ENCODE results near the gene WFDC1.

The WFDC1 gene

GRCh38 chr16:84284154-84284722, 10.4 kb upstream of the WFDC1 start:
- Histone ChIP-seq H3K4me2 (ENCODE audit: low read depth, low read length, poor library complexity, severe bottlenecking) (no peak overlapping the region), H3K4me3 (ENCODE audit: low read length, poor library complexity, severe bottlenecking) (no peak overlapping the region), H3F3A (ENCODE audit: low read depth) (no peaks in the 10 kb centered on the region), H3K27me3 (ENCODE audit: insufficient read depth, low read length, poor library complexity, severe bottlenecking) (no peaks in the 10 kb centered on the region), H3K9ac (ENCODE audit: low read depth, low read length, poor library complexity, severe bottlenecking) (no peak overlapping the region), H2AFZ (ENCODE audit: low read length) (no peak overlapping the region), H3K9me2 (replicated peaks; ENCODE audit: low read depth, low read length) (no peaks in the 10 kb centered on the region), H3K9me3 (ENCODE audit: insufficient read depth, low read depth, low read length) (no peaks in the 10 kb centered on the region), H3K4me1 (ENCODE audit: insufficient read depth, low read length, poor library complexity, severe bottlenecking) (no peaks in the 10 kb centered on the region), H3K36me3 (ENCODE audit: insufficient read depth, low read length) (no peaks in the 10 kb centered on the region), H3K79me2 (ENCODE audit: insufficient read depth, low read length) (no peaks in the 10 kb centered on the region), H4K20me1 (ENCODE audit: insufficient read depth, low read length, poor library complexity, severe bottlenecking) (no peaks in the 10 kb centered on the region)
- TF ChIP-seq CTCF (conservative IDR thresholded peaks at IDR 0.05; ENCODE audit: low read length) (no peak), EZH2phosphoT487 (IDR thresholded peaks at IDR 0.05; ENCODE audit: borderline replicate concordance) (no peak)

- TF ChIP-seq CTCF (conservative IDR thresholded peaks at IDR 0.05; ENCODE audit: low read length) (no peak), EZH2phosphoT487 (IDR thresholded peaks at IDR 0.05; ENCODE audit: borderline replicate concordance) (no peak)
- H3K4me2 ChIP-seq (ENCODE audit: low read depth, low read length, poor library complexity, severe bottlenecking): no peak overlapping the region
- H3K36me3 ChIP-seq (ENCODE audit: insufficient read depth, low read length): no peaks in the 10 kb centered on the region
- H2AFZ ChIP-seq (ENCODE audit: low read length): no peak overlapping the region
- no peaks in the 10 kb centered on the region for H3K79me2 ChIP-seq (ENCODE audit: insufficient read depth, low read length)
- H3K4me1 ChIP-seq (ENCODE audit: insufficient read depth, low read length, poor library complexity, severe bottlenecking): peaks cover 1% of the 10 kb centered on the region
- H3K9me3 ChIP-seq (ENCODE audit: insufficient read depth, low read depth, low read length): no peaks in the 10 kb centered on the region
- H3K9ac ChIP-seq (ENCODE audit: low read depth, low read length, poor library complexity, severe bottlenecking): no peak overlapping the region
- no peak overlapping the region for H3K4me3 ChIP-seq (ENCODE audit: low read length, poor library complexity, severe bottlenecking)
- H3K9me2 ChIP-seq (replicated peaks; ENCODE audit: low read depth, low read length): no peaks in the 10 kb centered on the region
- H3F3A ChIP-seq (ENCODE audit: low read depth): no peaks in the 10 kb centered on the region
- no peaks in the 10 kb centered on the region for H3K27me3 ChIP-seq (ENCODE audit: insufficient read depth, low read length, poor library complexity, severe bottlenecking)
- H4K20me1 ChIP-seq (ENCODE audit: insufficient read depth, low read length, poor library complexity, severe bottlenecking): no peaks in the 10 kb centered on the region
Observed at GRCh38 chr16:84286578-84287240, 8.0 kb upstream of the WFDC1 start.

GRCh38 chr16:84288902-84289301, 5.8 kb upstream of the WFDC1 start:
- H2AFZ ChIP-seq (ENCODE audit: low read length): no peak overlapping the region
- no peaks in the 10 kb centered on the region for H4K20me1 ChIP-seq (ENCODE audit: insufficient read depth, low read length, poor library complexity, severe bottlenecking)
- no peaks in the 10 kb centered on the region for H3K36me3 ChIP-seq (ENCODE audit: insufficient read depth, low read length)
- no peak overlapping the region for H3K9ac ChIP-seq (ENCODE audit: low read depth, low read length, poor library complexity, severe bottlenecking)
- H3K27me3 ChIP-seq (ENCODE audit: insufficient read depth, low read length, poor library complexity, severe bottlenecking): no peaks in the 10 kb centered on the region
- no peaks in the 10 kb centered on the region for H3K9me3 ChIP-seq (ENCODE audit: insufficient read depth, low read depth, low read length)
- TF ChIP-seq CTCF (conservative IDR thresholded peaks at IDR 0.05; ENCODE audit: low read length) (no peak), EZH2phosphoT487 (IDR thresholded peaks at IDR 0.05; ENCODE audit: borderline replicate concordance) (no peak)
- no peaks in the 10 kb centered on the region for H3F3A ChIP-seq (ENCODE audit: low read depth)
- H3K4me3 ChIP-seq (ENCODE audit: low read length, poor library complexity, severe bottlenecking): no peak overlapping the region
- H3K79me2 ChIP-seq (ENCODE audit: insufficient read depth, low read length): no peaks in the 10 kb centered on the region
- H3K9me2 ChIP-seq (replicated peaks; ENCODE audit: low read depth, low read length): no peaks in the 10 kb centered on the region
- no peak overlapping the region for H3K4me2 ChIP-seq (ENCODE audit: low read depth, low read length, poor library complexity, severe bottlenecking)
- peaks cover 10% of the 10 kb centered on the region for H3K4me1 ChIP-seq (ENCODE audit: insufficient read depth, low read length, poor library complexity, severe bottlenecking)
